ENCODE results near the gene FMO2.

DNA sequence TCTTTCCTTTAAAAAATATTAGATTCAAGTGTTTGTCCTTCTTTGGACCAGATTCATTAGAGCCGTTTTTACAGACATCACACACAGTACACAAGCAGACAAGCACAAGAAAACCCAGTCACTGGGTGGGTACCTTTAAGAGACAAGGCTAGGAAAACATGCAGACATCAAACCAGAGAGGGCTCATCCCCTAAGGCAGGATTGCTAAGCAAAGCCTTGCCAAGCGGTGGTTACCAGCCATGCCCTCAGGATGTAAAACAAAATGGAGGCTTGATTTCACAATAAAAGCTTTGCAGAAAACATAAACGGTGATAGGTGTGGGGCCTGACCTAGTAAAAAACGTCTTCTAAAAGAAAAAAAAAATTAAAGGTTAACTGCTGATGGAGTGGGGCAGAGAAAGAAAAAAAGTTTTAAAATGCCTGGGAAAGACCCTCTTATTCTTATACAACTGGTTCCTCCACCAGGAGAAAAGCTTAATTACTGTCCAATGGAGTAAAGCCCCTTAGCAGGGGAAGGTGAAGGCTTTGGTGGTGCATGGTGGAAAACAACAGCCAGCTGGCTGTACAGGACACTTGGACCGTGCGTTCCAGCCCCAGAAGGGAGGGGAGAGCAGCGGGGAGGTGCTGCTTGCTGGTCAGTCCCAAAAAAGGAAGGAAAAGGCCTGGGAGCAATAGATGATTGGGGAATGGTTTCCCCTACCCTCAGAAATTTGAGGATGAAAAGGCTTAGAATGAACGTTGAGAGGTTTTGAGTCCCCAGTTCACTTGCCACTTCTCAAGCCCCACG is 32.8 kb downstream of the FMO2 start:
- TF ChIP-seq EZH2 (IDR thresholded peaks at IDR 0.05; ENCODE audit: low read length) = no peak
- TF ChIP-seq, protein P1, sequence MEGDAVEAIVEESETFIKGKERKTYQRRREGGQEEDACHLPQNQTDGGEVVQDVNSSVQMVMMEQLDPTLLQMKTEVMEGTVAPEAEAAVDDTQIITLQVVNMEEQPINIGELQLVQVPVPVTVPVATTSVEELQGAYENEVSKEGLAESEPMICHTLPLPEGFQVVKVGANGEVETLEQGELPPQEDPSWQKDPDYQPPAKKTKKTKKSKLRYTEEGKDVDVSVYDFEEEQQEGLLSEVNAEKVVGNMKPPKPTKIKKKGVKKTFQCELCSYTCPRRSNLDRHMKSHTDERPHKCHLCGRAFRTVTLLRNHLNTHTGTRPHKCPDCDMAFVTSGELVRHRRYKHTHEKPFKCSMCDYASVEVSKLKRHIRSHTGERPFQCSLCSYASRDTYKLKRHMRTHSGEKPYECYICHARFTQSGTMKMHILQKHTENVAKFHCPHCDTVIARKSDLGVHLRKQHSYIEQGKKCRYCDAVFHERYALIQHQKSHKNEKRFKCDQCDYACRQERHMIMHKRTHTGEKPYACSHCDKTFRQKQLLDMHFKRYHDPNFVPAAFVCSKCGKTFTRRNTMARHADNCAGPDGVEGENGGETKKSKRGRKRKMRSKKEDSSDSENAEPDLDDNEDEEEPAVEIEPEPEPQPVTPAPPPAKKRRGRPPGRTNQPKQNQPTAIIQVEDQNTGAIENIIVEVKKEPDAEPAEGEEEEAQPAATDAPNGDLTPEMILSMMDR (optimal IDR thresholded peaks at IDR 0.05 in 1 of 3, IDR thresholded peaks at IDR 0.05 in 1 of 3, conservative IDR thresholded peaks at IDR 0.05 in 1 of 3; ENCODE audit: extremely low read depth in 1 of 3, insufficient read depth in 2 of 3, low read length in 3 of 3) = no peak
